K562 (cell line): ENCODE measurements around the gene SIGLEC7. TPM values are rescaled to one million over a fixed set of nuclear protein-coding genes. Genes with fewer than 3 reads are reported as not detected.

Experiments
- ATF7 ChIP-seq: fragments of 450-650 bp; IDR thresholded peaks from 2 replicates; pipeline ENCODE4 v1.7.1; 2014; ENCODE audit warnings: mild to moderate bottlenecking, moderate library complexity
- BACH1 ChIP-seq: fragments of 200-800 bp; sonication (Bioruptor generic); IDR thresholded peaks from 2 replicates; pipeline ENCODE4 v1.6.1; 2016; ENCODE audit warnings: missing genetic modification characterization, missing compliant biosample characterization
- CCNT2 ChIP-seq: IDR thresholded peaks from 2 replicates; pipeline ENCODE4 v1.6.1; 2011; ENCODE audit warnings: borderline replicate concordance, low read depth, mild to moderate bottlenecking, moderate library complexity, mixed read lengths, low read length; ENCODE audit not compliant: insufficient read length; ENCODE audit errors: extremely low read depth
- CTCF ChIP-seq, 3 experiments: IDR thresholded peaks in 2 of 3; conservative IDR thresholded peaks in 1 of 3; 2 replicates each; pipeline ENCODE4 v1.5.1; 2011 to 2012; ENCODE audit warnings: low read length in 3 of 3, mild to moderate bottlenecking in 3 of 3, control low read depth in 2 of 3, improper control_type of control experiment in 1 of 3, inconsistent platforms in 1 of 3, low read depth in 1 of 3, mixed read lengths in 1 of 3, moderate library complexity in 1 of 3; ENCODE audit not compliant: insufficient read depth in 2 of 3
- DPF2 ChIP-seq: fragments of 450-650 bp; IDR thresholded peaks from 2 replicates; pipeline ENCODE4 v1.6.1; 2016
- ESRRB ChIP-seq: fragments of 250-450 bp; sonication (Bioruptor Pico); IDR thresholded peaks from 2 replicates; pipeline ENCODE4 v1.5.0; 2020; ENCODE audit warnings: mild to moderate bottlenecking, moderate library complexity, borderline replicate concordance
- ETS2 ChIP-seq: IDR thresholded peaks from 2 replicates; pipeline ENCODE4 v1.6.1; 2016; ENCODE audit warnings: borderline replicate concordance, missing genetic modification characterization, mild to moderate bottlenecking, moderate library complexity, missing compliant biosample characterization; ENCODE audit not compliant: poor library complexity, severe bottlenecking
- FOXA3 ChIP-seq, 2 experiments: fragments of 450-650 bp in 1 of 2; sonication (generic) in 1 of 2; formaldehyde crosslinking; IDR thresholded peaks in 1 of 2; conservative IDR thresholded peaks in 1 of 2; 2 replicates each; pipeline versions ENCODE4 v1.4.0 to v1.8.0; 2020 to 2022; ENCODE audit warnings: mild to moderate bottlenecking in 2 of 2, missing genetic modification reagents in 1 of 2
- FOXK2 ChIP-seq, 2 experiments: fragments of 450-650 bp; IDR thresholded peaks in 1 of 2; conservative IDR thresholded peaks in 1 of 2; 2 replicates each; pipeline ENCODE4 v1.6.1; 2016; ENCODE audit warnings: low read depth in 2 of 2, mild to moderate bottlenecking in 1 of 2
- LCOR ChIP-seq: sonication (generic); formaldehyde crosslinking; IDR thresholded peaks from 2 replicates; pipeline ENCODE4 v1.8.0; 2022; ENCODE audit warnings: mild to moderate bottlenecking, missing genetic modification reagents
- NFE2L1 ChIP-seq: fragments of 450-650 bp; IDR thresholded peaks from 2 replicates; pipeline ENCODE4 v1.6.1; 2016; ENCODE audit warnings: missing genetic modification characterization, low read depth, mild to moderate bottlenecking, missing compliant biosample characterization, moderate library complexity, borderline replicate concordance
- POLR3G ChIP-seq: IDR thresholded peaks from 2 replicates; pipeline ENCODE4 v1.6.1; 2011; ENCODE audit not compliant: insufficient read length, insufficient replicate concordance; ENCODE audit errors: extremely low read depth
- RB1 ChIP-seq: fragments of 450-650 bp; IDR thresholded peaks from 2 replicates; pipeline ENCODE4 v1.6.1; 2017; ENCODE audit warnings: low read depth, mild to moderate bottlenecking
- RNF2 ChIP-seq: sonication (generic); IDR thresholded peaks from 2 replicates; pipeline ENCODE4 v1.6.1; 2016
- TRIM24 ChIP-seq, 2 experiments: fragments of 450-650 bp; IDR thresholded peaks; 2 replicates each; pipeline ENCODE4 v1.6.1; 2016
- ZNF77 ChIP-seq: fragments of 250-450 bp; sonication (Bioruptor Pico); IDR thresholded peaks from 2 replicates; pipeline ENCODE4 v1.5.0; 2020
- ZNF785 ChIP-seq: fragments of 250-450 bp; sonication (Bioruptor Pico); IDR thresholded peaks from 2 replicates; pipeline ENCODE4 v1.4.0; 2020; ENCODE audit warnings: mild to moderate bottlenecking
- polyA plus RNA-seq, 8 experiments: library from polyadenylated mRNA; depleted of rRNA in 4 of 8; stranded (reverse) in 5 of 8; unstranded in 3 of 8; fragments of >200 nt; fragmentation: Nextera tagmentation in 2 of 8; fragmentation: Illumina TruSeq in 1 of 8; extraction: Ambion mirVana in 2 of 8; extraction: Trizol in 1 of 8; gene quantifications; 2 replicates each; pipeline versions ENCODE4 v1.2.1 to v1.2.3, GENCODE V29; 2011 to 2014; ENCODE audit warnings: inconsistent platforms in 1 of 8, missing spikeins in 1 of 8
- total RNA-seq, 7 experiments: library from RNA; depleted of rRNA in 6 of 7; stranded (reverse); fragments of >200 nt in 6 of 7; fragmentation: Illumina TruSeq in 2 of 7; extraction: Trizol in 2 of 7; gene quantifications; 2 replicates each; pipeline versions ENCODE4 v1.2.1 to v1.2.3, GENCODE V29; 2011 to 2021; ENCODE audit warnings: low replicate concordance in 1 of 7
- TF ChIP-seq, protein P1 (sequence below): fragments of 250-450 bp; sonication (Bioruptor Pico); IDR thresholded peaks from 2 replicates; pipeline ENCODE4 v1.4.0; 2020; ENCODE audit warnings: mild to moderate bottlenecking, moderate library complexity
- TF ChIP-seq, protein P2 (sequence below): fragments of 450-650 bp; formaldehyde crosslinking; conservative IDR thresholded peaks from 2 replicates; pipeline ENCODE4 v1.4.0; 2022; ENCODE audit warnings: mild to moderate bottlenecking, missing genetic modification characterization
- TF ChIP-seq, protein P3 (sequence below): fragments of 250-450 bp; sonication (Bioruptor Pico); IDR thresholded peaks from 2 replicates; pipeline ENCODE4 v1.8.0; 2022; ENCODE audit warnings: inconsistent platforms

The SIGLEC7 gene
- total and polyA plus RNA-seq, 9 of the 15 experiments (the other 6 are each of a cell fraction or from before 2014, with no cell fraction given): 0.10 to 0.12 TPM; not detected in 7

DNA sequence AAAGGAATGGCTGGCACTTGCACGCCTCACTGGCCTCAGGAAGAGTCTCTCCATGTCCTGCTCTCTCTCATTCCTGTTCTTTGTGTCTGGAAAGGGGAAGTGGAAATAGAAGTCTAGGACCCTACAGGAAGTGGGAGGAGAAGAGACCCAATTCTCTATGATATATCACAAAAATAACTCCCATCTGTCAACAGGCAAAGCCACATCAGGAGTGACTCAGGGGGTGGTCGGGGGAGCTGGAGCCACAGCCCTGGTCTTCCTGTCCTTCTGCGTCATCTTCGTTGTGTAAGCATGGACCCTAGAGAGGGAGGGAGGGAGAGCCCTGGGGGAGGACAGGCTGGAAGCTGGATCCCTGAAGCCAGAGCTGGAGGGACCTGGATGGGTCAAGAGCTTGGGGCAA is 14.3 kb upstream of the SIGLEC7 start (continued):
- no peak for TF ChIP-seq ZNF77
- no peak for TF ChIP-seq RB1
- TF ChIP-seq FOXA3 (CRISPR knock-in tag; conservative IDR thresholded peaks at IDR 0.05 in 1 of 2, IDR thresholded peaks at IDR 0.05 in 1 of 2): 0 out of 4 replicates have a peak, but pooled peaks of 1 of the 2 experiments have one; percentile 60
- TF ChIP-seq, protein P1, sequence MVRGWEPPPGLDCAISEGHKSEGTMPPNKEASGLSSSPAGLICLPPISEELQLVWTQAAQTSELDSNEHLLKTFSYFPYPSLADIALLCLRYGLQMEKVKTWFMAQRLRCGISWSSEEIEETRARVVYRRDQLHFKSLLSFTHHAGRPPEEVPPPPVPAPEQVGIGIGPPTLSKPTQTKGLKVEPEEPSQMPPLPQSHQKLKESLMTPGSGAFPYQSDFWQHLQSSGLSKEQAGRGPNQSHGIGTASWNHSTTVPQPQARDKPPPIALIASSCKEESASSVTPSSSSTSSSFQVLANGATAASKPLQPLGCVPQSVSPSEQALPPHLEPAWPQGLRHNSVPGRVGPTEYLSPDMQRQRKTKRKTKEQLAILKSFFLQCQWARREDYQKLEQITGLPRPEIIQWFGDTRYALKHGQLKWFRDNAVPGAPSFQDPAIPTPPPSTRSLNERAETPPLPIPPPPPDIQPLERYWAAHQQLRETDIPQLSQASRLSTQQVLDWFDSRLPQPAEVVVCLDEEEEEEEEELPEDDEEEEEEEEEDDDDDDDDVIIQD (CRISPR knock-in tag): no peak
- no peak for TF ChIP-seq ETS2 (tag)
- TF ChIP-seq ESRRB (CRISPR knock-in tag): no peak
- TF ChIP-seq NFE2L1: no peak
- TF ChIP-seq, protein P2, sequence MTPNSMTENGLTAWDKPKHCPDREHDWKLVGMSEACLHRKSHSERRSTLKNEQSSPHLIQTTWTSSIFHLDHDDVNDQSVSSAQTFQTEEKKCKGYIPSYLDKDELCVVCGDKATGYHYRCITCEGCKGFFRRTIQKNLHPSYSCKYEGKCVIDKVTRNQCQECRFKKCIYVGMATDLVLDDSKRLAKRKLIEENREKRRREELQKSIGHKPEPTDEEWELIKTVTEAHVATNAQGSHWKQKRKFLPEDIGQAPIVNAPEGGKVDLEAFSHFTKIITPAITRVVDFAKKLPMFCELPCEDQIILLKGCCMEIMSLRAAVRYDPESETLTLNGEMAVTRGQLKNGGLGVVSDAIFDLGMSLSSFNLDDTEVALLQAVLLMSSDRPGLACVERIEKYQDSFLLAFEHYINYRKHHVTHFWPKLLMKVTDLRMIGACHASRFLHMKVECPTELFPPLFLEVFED (CRISPR knock-in tag): no peak
- TF ChIP-seq POLR3G: no peak
- TF ChIP-seq TRIM24 (IDR thresholded peaks at IDR 0.05): peak in 1 of 2 experiments; percentile 53; a peak in 1 of 4 replicates
- no peak for TF ChIP-seq CCNT2
- TF ChIP-seq ZNF785 (CRISPR knock-in tag): no peak
- TF ChIP-seq CTCF (IDR thresholded peaks at IDR 0.05 in 2 of 3, conservative IDR thresholded peaks at IDR 0.05 in 1 of 3; ENCODE audit: insufficient read depth in 2 of 3, low read depth in 1 of 3, low read length in 3 of 3): no peak
- peak; percentile 60; the same call in 1 of the 2 replicates for TF ChIP-seq ATF7
- peak; percentile 59 for TF ChIP-seq DPF2
- 0 out of 4 replicates have a peak, but pooled peaks have one; percentile 34 to 46 for TF ChIP-seq FOXK2 (conservative IDR thresholded peaks at IDR 0.05 in 1 of 2, IDR thresholded peaks at IDR 0.05 in 1 of 2; ENCODE audit: low read depth in 2 of 2)
- TF ChIP-seq RNF2: peak; percentile 44; the same call in 1 of the 2 replicates
- TF ChIP-seq, protein P3, sequence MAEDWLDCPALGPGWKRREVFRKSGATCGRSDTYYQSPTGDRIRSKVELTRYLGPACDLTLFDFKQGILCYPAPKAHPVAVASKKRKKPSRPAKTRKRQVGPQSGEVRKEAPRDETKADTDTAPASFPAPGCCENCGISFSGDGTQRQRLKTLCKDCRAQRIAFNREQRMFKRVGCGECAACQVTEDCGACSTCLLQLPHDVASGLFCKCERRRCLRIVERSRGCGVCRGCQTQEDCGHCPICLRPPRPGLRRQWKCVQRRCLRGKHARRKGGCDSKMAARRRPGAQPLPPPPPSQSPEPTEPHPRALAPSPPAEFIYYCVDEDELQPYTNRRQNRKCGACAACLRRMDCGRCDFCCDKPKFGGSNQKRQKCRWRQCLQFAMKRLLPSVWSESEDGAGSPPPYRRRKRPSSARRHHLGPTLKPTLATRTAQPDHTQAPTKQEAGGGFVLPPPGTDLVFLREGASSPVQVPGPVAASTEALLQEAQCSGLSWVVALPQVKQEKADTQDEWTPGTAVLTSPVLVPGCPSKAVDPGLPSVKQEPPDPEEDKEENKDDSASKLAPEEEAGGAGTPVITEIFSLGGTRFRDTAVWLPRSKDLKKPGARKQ (CRISPR knock-in tag): no peak
- TF ChIP-seq BACH1 (tag): no peak
- no peak for TF ChIP-seq LCOR (CRISPR knock-in tag)
